HG03196 (cell line): ENCODE data around the gene AAGAB.

ENCODE experiments used
- ATAC-seq: cut with Tn5 transposase; IDR thresholded peaks from one replicate; pipeline ENCODE4 v1.9.1; 2021; ENCODE audit not compliant: unreplicated experiment

The AAGAB gene

DNA sequence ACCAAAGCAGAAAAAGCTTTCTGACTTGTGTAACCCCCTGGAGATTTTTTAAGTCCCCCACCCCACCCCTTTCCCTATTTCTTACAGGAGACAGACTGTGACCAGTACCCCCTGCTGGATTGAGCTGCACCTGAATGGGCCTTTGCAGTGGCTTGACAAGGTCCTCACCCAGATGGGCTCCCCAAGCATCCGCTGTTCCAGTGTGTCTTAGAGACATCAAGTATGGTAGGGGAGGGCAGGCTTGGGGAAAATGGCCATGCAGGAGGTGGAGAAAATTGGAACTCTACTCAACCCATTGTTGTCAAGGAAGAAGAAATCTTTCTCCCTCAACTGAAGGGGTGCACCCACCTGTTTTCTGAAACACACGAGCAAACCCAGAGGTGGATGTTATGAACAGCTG is 64.1 kb downstream of the AAGAB start:
- no peak for ATAC-seq

- ATAC-seq, result no peak
Observed at GRCh38 chr15:67189326-67190051, 65.0 kb downstream of the AAGAB start.

- no peak for ATAC-seq
Observed at GRCh38 chr15:67188551-67189218, 65.8 kb downstream of the AAGAB start.

DNA sequence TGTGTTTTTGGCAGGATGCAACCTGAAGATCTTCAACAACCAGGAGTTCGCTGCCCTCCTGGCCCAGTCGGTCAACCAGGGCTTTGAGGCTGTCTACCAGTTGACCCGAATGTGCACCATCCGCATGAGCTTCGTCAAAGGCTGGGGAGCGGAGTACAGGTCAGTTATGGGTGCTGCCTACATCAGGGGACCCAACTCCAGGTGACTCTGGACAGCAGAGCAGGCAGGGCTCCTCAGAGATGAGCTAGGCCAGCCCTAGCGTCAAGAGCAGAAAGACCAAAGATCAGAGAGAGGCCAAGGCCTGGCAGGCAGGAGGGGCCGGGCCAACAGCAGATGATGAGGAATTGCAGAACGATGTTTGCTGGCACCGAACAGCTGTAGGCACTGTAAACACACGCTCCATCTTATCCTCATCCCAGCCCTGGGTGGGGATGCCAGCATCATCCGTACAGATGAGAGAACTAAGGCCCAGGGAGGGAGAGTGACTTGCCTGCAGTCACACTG is 67.1 kb downstream of the AAGAB start:
- no peak for ATAC-seq

DNA sequence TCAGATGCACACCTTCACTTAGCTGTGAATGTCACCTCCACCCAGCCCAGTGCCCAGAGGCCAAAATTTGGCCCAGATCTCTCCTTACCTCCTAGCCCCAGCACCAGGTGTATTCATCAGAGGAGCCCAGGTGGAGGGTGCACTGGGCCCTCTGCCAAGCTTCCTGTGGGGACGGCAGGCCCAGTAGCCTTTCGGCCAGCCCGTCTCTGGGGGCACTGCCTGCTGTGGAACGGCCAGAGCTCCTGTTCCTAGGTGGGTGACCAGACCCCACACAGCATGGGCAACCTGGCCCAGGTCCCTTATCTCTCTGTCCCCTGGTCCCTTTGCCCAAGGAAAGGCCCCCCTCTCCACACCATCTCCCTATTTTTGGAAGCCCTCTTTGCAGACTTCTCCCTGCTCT is 67.8 kb downstream of the AAGAB start:
- no peak for ATAC-seq

- ATAC-seq, result no peak
Observed at GRCh38 chr15:67186226-67186649, 68.2 kb downstream of the AAGAB start.

GRCh38 chr15:67185621-67186225 is 68.7 kb downstream of the AAGAB start:
- ATAC-seq, result no peak

GRCh38 chr15:67185051-67185450 is 69.4 kb downstream of the AAGAB start:
- no peak for ATAC-seq

- ATAC-seq, result no peak
Observed at GRCh38 chr15:67184208-67184925, 70.1 kb downstream of the AAGAB start.

- no peak for ATAC-seq
Observed at GRCh38 chr15:67183443-67184169, 70.9 kb downstream of the AAGAB start.

DNA sequence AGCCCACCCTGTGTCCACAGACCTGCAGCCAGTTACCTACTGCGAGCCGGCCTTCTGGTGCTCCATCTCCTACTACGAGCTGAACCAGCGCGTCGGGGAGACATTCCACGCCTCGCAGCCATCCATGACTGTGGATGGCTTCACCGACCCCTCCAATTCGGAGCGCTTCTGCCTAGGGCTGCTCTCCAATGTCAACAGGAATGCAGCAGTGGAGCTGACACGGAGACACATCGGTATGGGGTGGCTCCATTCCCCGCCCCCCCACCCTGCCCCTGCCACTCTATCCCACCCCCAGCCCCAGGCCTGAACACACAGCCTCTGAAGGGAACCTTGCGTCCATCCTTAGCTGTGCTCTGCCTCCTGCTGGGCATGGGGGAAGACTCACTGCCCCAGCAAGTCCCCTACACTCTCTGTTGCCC is 73.2 kb downstream of the AAGAB start:
- ATAC-seq, result no peak

DNA sequence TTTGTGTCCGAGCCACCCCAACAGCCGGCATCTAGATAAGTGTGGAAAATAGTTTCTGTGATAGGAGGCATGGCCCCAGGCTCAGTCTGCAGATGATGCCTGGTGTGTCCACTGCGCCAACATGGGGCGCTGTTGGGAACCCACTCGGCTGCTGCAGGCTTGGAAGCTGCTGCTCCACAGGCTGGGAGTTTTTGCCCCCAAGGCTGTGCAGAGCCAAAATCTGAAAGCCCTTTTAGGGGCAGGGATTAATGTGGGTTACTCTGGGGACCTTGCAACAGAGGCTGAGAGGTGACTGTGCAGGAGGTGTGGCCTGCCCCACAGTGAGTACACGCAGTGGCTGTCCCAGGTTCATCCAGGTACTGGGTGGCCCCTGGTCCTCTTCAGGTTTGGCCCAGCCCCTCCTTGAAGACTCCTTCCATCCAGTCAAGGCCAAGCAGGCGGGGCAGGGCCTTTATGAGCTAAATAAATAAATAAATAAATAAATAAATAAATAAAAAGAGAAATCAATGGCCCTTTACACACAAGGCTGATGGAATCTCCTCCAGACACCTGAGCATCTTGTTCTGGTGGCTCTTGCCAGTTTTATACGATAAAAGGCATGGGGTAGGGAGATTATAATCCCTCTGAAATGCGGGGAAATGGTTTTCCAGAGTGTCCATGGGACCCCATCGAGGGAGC is 73.8 kb downstream of the AAGAB start:
- no peak for ATAC-seq

DNA sequence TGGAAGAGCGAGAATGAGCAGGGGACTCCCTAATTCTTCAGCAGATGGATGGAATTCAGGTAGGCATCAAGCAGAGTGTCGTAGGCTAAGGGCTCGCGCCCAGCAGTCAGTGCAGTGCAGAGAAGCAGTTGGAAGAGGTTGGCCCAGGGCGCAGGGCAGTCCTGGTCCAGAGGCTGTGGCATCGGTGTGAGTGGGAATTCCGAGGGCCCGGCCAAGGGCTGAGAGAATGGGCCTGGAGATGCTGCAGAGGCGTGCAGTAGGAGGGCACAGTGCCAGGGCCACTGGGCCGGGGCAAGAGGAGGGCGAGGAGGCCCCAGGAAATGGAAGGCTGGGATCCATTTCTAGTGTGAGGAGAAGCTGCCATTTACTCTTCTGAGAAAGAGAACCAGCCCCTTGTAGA is 74.4 kb downstream of the AAGAB start:
- ATAC-seq, result no peak

- no peak for ATAC-seq
Observed at GRCh38 chr15:67179411-67179995, 75.0 kb downstream of the AAGAB start.

DNA sequence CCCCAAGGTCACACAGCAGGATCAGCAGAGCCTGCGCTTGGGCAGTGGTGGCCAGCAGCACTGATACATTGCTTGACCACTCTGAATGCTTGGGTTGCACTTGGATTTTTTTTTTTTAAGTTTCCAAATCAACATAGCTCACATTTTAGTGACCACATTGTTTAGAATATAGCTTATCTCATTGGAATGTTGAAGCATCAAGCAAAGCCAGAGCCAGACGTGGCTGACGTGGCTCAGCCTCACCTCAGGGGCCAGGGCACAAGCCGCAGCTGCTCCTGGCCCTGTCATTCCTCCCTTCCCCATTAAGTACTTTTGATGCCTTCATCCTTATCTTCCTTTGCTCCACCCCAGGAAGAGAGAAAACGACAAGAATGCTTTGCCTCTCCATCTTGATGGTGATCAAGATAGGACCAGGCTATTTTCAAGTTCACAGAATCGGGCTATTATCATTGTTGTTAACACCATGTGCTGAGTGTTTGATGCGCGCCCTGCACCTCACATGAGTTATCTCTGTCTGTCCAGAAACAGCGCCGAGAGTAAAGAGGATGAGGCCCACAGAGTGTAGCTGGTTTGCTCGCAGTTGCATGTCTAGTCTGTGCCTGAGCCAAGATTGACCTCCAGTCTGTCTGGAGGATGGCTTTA is 75.8 kb downstream of the AAGAB start:
- ATAC-seq, result no peak

DNA sequence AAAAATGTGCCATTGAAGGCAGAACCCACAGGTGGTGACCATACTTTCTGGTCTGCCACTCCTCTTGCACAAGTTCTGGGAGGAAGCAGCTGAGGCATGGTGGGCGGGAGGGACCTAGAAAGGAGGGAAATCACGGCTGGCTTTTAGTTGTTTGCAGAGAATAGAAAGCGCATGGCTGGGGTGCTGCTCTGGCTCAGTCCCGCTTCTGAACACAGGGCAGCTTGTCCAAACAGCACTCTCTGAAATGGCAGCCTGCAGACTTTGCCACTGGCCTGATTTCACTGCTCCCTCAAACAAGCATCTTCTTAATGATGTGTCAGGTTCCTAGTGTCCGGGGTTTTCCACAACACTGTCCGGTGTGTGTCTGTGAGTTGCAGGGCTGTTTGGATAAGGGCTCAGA is 76.7 kb downstream of the AAGAB start:
- no peak for ATAC-seq

GRCh38 chr15:67176195-67176971 is 78.1 kb downstream of the AAGAB start:
- no peak for ATAC-seq

GRCh38 chr15:67175643-67176071 is 78.8 kb downstream of the AAGAB start:
- ATAC-seq, result no peak
